Mucosa of gallbladder (tissue), 1 donor: Measurements from ENCODE around the gene BIRC6. TPM values are rescaled to one million over a fixed set of nuclear protein-coding genes. Genes with fewer than 3 reads are reported as not detected.
"Not testable (repeated sequence)": the region's sequence is repeated elsewhere in the genome, so short reads cannot be mapped to it uniquely, and the experiment has no call there.

Source experiments
- DNase-seq: peaks from one replicate; pipeline ENCODE4 v3.0.0-alpha.2; 2020; ENCODE audit warnings: low spot score
- total RNA-seq: library from RNA; stranded (reverse); gene quantifications from one replicate; pipeline ENCODE4 v1.2.1, GENCODE V29; 2021
- donor health status: DM: no; HTN: no; CAD: no.

The BIRC6 gene
- total RNA-seq, 1 donor from 2014 or later: 85.8 TPM

GRCh38 chr2:32611771-32612170 lies 254.9 kb downstream of the BIRC6 start:
- DNase-seq: no peak

DNA sequence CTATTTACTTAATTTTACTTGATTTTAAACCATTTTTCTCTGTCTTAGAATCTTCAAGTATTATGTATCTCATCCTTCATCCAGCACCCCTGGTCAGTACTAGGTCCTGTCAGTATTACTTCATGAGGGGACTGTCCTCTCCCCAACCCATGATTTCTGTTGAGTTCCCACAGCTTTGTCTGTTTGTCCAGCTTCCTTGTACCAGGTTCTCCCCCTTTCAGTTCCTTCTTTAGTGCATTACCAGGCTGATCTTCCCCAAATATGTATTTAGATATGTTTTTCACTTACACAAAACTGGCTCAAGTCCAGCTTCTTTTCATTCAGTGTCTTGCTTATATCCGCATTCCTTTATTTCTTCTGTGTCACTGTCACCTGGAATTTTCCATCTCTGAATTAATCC lies 257.3 kb downstream of the BIRC6 start:
- DNase-seq: no peak

GRCh38 chr2:32617599-32618189 lies 260.9 kb downstream of the BIRC6 start:
- no peak for DNase-seq

DNA sequence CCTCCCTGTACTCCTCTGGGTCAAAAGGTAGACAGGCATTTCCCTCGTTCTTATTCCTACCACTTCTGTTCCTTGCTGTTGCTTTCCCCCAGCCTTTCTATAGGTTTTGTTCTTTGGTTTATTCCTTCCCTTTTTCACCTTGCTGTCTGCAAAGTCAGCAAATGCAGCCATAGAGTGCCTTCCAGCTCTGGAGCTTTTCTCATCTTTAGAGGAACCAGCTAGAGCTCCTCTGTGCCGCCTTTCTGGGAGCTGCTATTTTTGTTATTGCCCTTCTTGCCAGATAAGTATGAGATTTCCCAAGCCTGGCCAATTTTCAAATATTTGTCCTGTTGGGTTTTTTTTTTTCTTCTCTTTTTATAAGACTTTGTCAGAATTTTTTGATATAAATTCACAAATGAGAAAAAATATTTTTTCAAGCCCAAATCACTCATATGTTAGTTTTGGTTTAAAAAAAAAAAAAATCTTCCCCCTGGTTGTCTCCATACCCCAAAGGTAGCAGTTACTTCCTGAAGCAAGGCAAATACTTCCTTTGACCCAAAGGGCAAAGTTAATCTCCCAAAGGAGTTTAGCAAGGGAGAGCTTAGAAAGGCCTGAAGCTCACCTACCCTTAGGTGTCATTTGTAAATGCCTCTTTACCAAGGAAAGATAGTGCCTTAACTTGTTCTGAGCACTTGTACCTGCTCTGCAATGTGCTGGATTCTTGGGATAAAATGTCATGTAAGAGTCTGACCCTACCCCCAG lies 265.9 kb downstream of the BIRC6 start:
- DNase-seq: no peak

- DNase-seq: no peak
These were observed 266.5 kb downstream of the BIRC6 start for GRCh38 chr2:32623311-32623706.

DNA sequence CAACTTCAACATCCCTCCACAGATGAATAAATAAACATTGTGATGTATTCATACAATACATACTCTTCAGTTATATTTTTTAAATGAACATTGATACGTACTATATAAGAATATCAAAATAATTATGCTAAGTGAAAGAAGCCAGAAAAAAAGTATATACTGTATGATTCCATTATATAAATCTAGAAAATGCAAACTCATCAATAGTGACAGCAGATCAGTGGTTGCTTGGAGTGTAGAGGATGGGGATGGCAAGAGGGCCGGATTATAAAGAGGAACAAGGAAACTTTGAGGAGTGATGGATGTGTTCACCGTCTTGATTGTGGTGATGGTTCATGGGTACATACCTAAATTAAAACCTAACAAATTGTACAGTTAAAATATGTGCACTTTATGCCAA lies 268.0 kb downstream of the BIRC6 start:
- no peak for DNase-seq

- no peak for DNase-seq
These were observed 269.9 kb downstream of the BIRC6 start for GRCh38 chr2:32626639-32627221.

GRCh38 chr2:32627441-32627813 lies 270.6 kb downstream of the BIRC6 start:
- peak; percentile 19 for DNase-seq

DNA sequence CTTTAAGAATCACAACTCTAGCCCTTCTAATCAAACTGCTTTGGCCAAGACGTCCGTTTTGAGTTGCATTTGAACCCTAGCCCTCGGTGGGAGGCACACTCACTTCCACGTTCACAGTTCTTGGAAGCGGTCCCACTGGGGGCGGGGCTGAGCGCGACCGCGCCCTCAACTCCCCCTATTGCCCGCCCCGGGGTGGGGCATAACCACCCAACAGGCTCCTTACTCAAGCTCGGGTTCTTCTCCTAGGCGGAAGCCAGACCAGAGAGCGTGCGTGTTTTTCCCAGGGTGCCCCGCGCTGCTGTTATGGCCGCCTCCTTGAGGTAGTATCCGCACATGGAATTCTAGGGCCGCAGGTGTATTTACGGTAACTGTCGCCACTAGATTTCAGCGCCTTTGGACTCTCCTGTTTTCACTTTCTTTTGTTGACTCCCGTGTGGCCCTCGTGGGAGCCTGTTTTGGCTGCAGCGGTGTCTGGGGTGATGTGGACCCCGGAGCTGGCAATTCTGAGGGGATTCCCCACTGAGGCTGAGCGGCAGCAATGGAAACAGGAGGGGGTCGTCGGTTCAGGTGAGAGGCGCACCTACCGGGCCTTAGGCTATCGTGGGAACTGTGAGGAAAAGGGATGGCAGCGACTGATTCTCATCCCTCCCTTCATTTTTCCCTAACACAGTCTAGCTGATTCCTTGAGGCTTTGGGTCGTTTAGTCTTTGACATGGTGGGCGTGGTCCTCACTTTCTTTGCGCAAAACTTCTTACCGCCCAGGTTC lies 271.2 kb downstream of the BIRC6 start, which contains the start of gene TTC27:
TTC27 (plus strand) TSS at position 237 of the 766 bp plus-strand sequence; CDS start at position 480, 243 bp downstream.
- DNase-seq: peak; percentile 96

DNA sequence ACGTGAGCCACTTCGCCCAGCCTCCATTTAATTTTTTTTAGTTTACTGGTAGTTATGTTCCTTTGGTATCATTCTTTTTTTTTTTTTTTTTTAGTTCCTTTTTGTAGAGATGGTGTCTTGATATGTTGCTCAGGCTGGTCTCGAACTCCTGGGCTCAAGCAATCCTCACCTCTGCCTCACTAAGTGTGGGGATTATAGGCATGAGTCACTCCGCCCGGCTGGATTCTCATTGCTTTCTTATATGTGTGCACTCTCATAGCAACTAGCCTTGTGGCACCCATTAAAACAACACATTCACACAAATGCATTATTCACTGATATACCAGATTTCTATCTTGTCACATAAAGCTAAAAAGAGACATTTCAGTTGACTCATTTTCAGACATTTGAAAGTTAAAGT lies 275.3 kb downstream of the BIRC6 start:
- DNase-seq: no peak

DNA sequence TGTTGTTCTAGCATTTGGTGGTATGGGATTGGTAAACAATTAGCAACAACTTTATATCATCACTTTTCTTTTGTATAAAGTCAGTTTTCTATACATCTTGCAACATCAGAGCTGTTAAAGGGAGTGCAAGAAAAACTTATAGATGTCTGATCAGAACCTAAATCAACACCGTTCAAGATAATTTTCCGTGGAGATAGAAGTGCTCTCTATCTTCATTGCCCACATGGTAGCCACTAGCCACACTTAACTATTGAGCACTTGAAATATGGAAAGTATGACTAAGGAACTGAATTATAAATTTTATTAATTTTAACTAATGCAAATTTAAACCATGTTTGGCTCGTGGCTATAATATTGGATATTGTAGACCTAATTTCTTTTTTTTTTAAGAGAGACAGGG lies 276.2 kb downstream of the BIRC6 start:
- no peak for DNase-seq

GRCh38 chr2:32638548-32638947 lies 281.7 kb downstream of the BIRC6 start:
- DNase-seq: not testable (repeated sequence)

DNA sequence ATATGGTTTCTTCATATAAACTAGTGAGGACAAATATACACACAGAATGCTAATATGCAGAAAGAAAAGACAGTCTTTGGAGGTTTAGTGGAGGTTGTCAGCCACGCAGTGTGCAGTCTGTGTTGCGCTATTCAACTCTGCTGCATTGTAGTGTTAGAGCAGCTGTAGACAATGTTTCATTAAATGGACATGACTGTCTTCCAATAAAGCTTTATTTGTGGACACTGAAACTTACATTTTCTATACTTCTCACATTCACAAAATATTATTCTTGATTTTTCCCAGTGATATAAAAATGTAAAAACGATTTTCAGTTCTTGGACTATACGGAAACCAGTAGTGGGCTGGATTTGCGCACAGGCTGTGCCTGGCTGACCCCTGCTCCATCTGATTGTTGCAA lies 284.4 kb downstream of the BIRC6 start:
- no peak for DNase-seq

DNA sequence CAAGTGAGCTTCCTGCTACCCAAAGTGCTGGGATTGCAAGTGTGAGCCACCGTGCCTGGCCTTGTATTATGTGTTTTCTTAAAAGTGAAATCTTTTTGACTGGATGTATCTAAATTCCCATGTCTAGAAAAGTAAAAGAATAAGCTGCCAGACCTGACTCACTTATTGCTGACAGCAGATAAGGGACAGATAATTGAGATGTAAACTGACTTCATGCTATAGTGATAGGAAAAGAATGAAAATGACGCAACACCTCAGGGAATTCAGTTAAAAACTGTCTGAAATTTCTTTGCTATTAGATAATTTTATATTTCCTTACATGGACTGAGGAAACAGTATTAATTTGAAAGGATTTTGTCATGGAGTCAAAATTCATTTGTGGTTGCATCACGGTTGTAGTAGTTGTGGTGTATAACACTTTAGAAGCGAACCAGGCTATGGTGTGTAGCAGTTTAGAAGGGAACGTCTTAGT lies 290.4 kb downstream of the BIRC6 start:
- DNase-seq: no peak

GRCh38 chr2:32652555-32653209 lies 295.9 kb downstream of the BIRC6 start:
- no peak for DNase-seq

DNA sequence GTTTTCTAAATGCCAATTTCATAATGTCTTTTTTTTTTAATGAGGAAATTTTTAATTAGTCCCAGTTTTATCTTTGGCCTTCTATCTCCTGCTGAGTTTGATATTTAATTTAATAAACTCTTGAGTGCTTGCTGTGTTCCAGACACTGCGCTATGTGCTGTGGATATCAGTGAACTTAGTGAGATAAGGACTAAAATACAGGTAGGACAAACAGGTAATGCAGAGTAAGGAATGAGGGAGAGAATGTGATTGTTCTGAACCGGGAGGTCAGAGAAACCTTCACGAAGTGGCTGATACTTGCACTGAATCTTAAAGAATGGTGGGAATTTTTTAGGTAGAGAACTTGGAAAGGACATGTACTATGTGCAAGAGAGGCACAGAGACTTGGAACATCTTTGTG lies 299.2 kb downstream of the BIRC6 start:
- no peak for DNase-seq

GRCh38 chr2:32663864-32664263 lies 307.0 kb downstream of the BIRC6 start:
- no peak for DNase-seq

DNA sequence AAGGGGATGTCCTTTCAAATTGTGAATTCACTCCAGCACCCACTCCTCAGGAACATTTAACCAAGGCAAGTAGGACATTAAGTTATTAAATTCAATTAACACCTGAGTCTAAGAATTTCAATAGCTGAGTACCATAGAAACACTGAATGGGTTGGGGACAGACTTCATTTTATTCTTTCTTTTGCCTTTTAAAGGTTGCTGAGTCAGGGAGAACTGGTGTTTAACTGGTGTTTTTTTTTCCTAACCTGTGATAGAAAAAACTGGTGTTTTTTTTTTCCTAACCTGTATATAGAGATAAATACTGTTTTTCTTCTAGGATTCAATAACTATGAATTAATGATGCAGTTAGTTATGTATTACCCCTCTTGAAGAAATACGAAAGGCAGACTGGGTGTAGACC lies 309.9 kb downstream of the BIRC6 start:
- no peak for DNase-seq

- DNase-seq: no peak
These were observed 311.4 kb downstream of the BIRC6 start for GRCh38 chr2:32668254-32668653.
